Mesenchymal stem cell (in vitro differentiated cells and primary cell): ENCODE measurements around the gene CFAP299.

Experiments used
- DNase-seq: peaks from one replicate; pipeline ENCODE4 v3.0.0-alpha.2; 2013
- H2AFZ ChIP-seq: one replicate; pipeline ENCODE4 v1.6.1; 2013; ENCODE audit warnings: low read depth, mild to moderate bottlenecking, control low read depth, inconsistent platforms, low read length, moderate library complexity
- H2AK5ac ChIP-seq: 2 replicates; pipeline ENCODE4 v1.6.1; 2013; ENCODE audit warnings: low read length, moderate library complexity, mild to moderate bottlenecking, inconsistent platforms; ENCODE audit not compliant: severe bottlenecking
- H2BK120ac ChIP-seq: one replicate; pipeline ENCODE4 v1.6.1; 2013; ENCODE audit warnings: low read depth, mild to moderate bottlenecking, inconsistent platforms, low read length, moderate library complexity
- H2BK12ac ChIP-seq, 2 experiments: one replicate each; pipeline ENCODE4 v1.6.1; 2013; ENCODE audit warnings: inconsistent platforms in 2 of 2, low read length in 2 of 2, mild to moderate bottlenecking in 2 of 2, moderate library complexity in 2 of 2, control low read depth in 1 of 2
- H2BK15ac ChIP-seq: one replicate; pipeline ENCODE4 v1.6.1; 2013; ENCODE audit warnings: mild to moderate bottlenecking, low read depth, inconsistent platforms; ENCODE audit not compliant: poor library complexity, severe bottlenecking
- H2BK5ac ChIP-seq: 2 replicates; pipeline ENCODE4 v1.6.1; 2013; ENCODE audit warnings: low read depth, mild to moderate bottlenecking, low read length, control low read depth, inconsistent platforms; ENCODE audit not compliant: poor library complexity, severe bottlenecking
- H3K14ac ChIP-seq, 2 experiments: one replicate each; pipeline ENCODE4 v1.6.1; 2013; ENCODE audit warnings: inconsistent platforms in 2 of 2, low read length in 2 of 2, control low read depth in 1 of 2, mild to moderate bottlenecking in 1 of 2, moderate library complexity in 1 of 2
- H3K18ac ChIP-seq, 2 experiments: one replicate each; pipeline ENCODE4 v1.6.1; 2013; ENCODE audit warnings: inconsistent platforms in 2 of 2, low read length in 2 of 2, control low read depth in 1 of 2, low read depth in 1 of 2, mild to moderate bottlenecking in 1 of 2
- H3K23ac ChIP-seq, 2 experiments: one replicate each; pipeline ENCODE4 v1.6.1; 2013; ENCODE audit warnings: inconsistent platforms in 2 of 2, low read length in 2 of 2, mild to moderate bottlenecking in 2 of 2, moderate library complexity in 2 of 2, control low read depth in 1 of 2
- H3K27ac ChIP-seq: 2 replicates; pipeline ENCODE4 v1.5.1; 2013; ENCODE audit warnings: mild to moderate bottlenecking, moderate library complexity, low read length, control low read depth, inconsistent platforms; ENCODE audit not compliant: poor library complexity, severe bottlenecking
- H3K27me3 ChIP-seq, 2 experiments: 2 replicates each; pipeline versions ENCODE4 v1.6.1 to v1.7.0; 2013; ENCODE audit warnings: low read length in 2 of 2, mild to moderate bottlenecking in 2 of 2, moderate library complexity in 2 of 2, control low read depth in 1 of 2, inconsistent platforms in 1 of 2; ENCODE audit not compliant: control insufficient read depth in 1 of 2, insufficient read depth in 1 of 2
- H3K36me3 ChIP-seq, 2 experiments: 2 replicates each; pipeline versions ENCODE4 v1.6.1 to v1.7.0; 2013; ENCODE audit warnings: low read length in 2 of 2, control low read depth in 1 of 2, inconsistent platforms in 1 of 2, low read depth in 1 of 2, mild to moderate bottlenecking in 1 of 2; ENCODE audit not compliant: insufficient read depth in 2 of 2, control insufficient read depth in 1 of 2
- H3K4ac ChIP-seq, 2 experiments: one replicate each; pipeline ENCODE4 v1.6.1; 2013; ENCODE audit warnings: inconsistent platforms in 2 of 2, low read length in 2 of 2, mild to moderate bottlenecking in 2 of 2, moderate library complexity in 2 of 2, control low read depth in 1 of 2, low read depth in 1 of 2
- H3K4me1 ChIP-seq: 2 replicates; pipeline ENCODE4 v1.6.1; 2013; ENCODE audit warnings: low read depth, low read length, control low read depth; ENCODE audit not compliant: control insufficient read depth, insufficient read depth
- H3K4me2 ChIP-seq: 2 replicates; pipeline ENCODE4 v1.6.1; 2013; ENCODE audit warnings: low read length, mild to moderate bottlenecking, inconsistent platforms; ENCODE audit not compliant: poor library complexity, severe bottlenecking
- H3K4me3 ChIP-seq, 2 experiments: 2 replicates each; pipeline versions ENCODE4 v1.5.1 to v1.7.0; 2013; ENCODE audit warnings: low read length in 2 of 2, mild to moderate bottlenecking in 2 of 2, control low read depth in 1 of 2, low read depth in 1 of 2; ENCODE audit not compliant: insufficient read depth in 1 of 2
- H3K79me1 ChIP-seq: replicated peaks from 2 replicates; pipeline ENCODE4 v1.6.1; 2013; ENCODE audit warnings: mild to moderate bottlenecking, control low read depth, low read length, inconsistent platforms; ENCODE audit not compliant: poor library complexity, severe bottlenecking
- H3K9ac ChIP-seq: 2 replicates; pipeline ENCODE4 v1.7.0; 2013; ENCODE audit warnings: mild to moderate bottlenecking, low read length, moderate library complexity
- H3K9me3 ChIP-seq: 2 replicates; pipeline ENCODE4 v1.7.0; 2013; ENCODE audit warnings: mild to moderate bottlenecking, low read length; ENCODE audit not compliant: control insufficient read depth
- H4K8ac ChIP-seq: one replicate; pipeline ENCODE4 v1.6.1; 2013; ENCODE audit warnings: inconsistent platforms, mild to moderate bottlenecking, low read length, moderate library complexity
- H4K91ac ChIP-seq: one replicate; pipeline ENCODE4 v1.6.1; 2013; ENCODE audit warnings: mild to moderate bottlenecking, low read length, inconsistent platforms
- WGBS: methylation state at CpG from one replicate; pipeline ENCODE4 v1.1.7; 2013; ENCODE audit warnings: mixed read lengths; 5-methylcytosine and 5-hydroxymethylcytosine counted together

Gene CFAP299

GRCh38 chr4:80809039-80809729 lies 473.7 kb downstream of the CFAP299 start:
- no peak overlapping the region for H3K4me2 ChIP-seq
- no peak overlapping the region for H2BK12ac ChIP-seq
- H3K4me3 ChIP-seq, result no peak overlapping the region
- WGBS, result 57% methylated on average over 2 of the region's 2 CpGs
- H4K8ac ChIP-seq, result no peak overlapping the region
- no peak overlapping the region for H3K14ac ChIP-seq
- H3K18ac ChIP-seq, result no peak overlapping the region
- DNase-seq, result no peak
- no peak overlapping the region for H2AFZ ChIP-seq
- no peak overlapping the region for H3K23ac ChIP-seq
- peaks cover 3% of the 10 kb centered on the region for H3K4me1 ChIP-seq
- H2BK5ac ChIP-seq, result no peak overlapping the region
- no peak overlapping the region for H2BK15ac ChIP-seq
- H3K9ac ChIP-seq, result no peak overlapping the region
- H3K27ac ChIP-seq, result no peak overlapping the region
- no peak overlapping the region for H2BK120ac ChIP-seq
- no peak overlapping the region for H3K4ac ChIP-seq
- no peak overlapping the region for H4K91ac ChIP-seq
- no peaks in the 10 kb centered on the region for H3K27me3 ChIP-seq
- no peaks in the 10 kb centered on the region for H3K9me3 ChIP-seq
- H3K79me1 ChIP-seq, result no peaks in the 10 kb centered on the region
- H3K36me3 ChIP-seq, result no peaks in the 10 kb centered on the region
- H2AK5ac ChIP-seq, result no peak overlapping the region

- Histone ChIP-seq H3K36me3 (no peaks in the 10 kb centered on the region), H3K23ac (no peak overlapping the region), H2BK120ac (no peak overlapping the region), H2AFZ (no peak overlapping the region), H3K4ac (no peak overlapping the region), H2AK5ac (no peak overlapping the region), H3K4me1 (peaks cover 1% of the 10 kb centered on the region), H2BK5ac (no peak overlapping the region), H4K8ac (no peak overlapping the region), H3K14ac (no peak overlapping the region), H2BK12ac (no peak overlapping the region), H3K9ac (no peak overlapping the region), H3K4me2 (no peak overlapping the region), H3K79me1 (no peaks in the 10 kb centered on the region), H3K27me3 (no peaks in the 10 kb centered on the region), H2BK15ac (no peak overlapping the region), H3K9me3 (no peaks in the 10 kb centered on the region), H3K18ac (no peak overlapping the region), H4K91ac (no peak overlapping the region), H3K4me3 (no peak overlapping the region), H3K27ac (no peak overlapping the region)
- no peak for DNase-seq
- 53% methylated on average over 3 of the region's 3 CpGs for WGBS
Observed at GRCh38 chr4:80811406-80811805, 475.9 kb downstream of the CFAP299 start.

GRCh38 chr4:80812145-80812544 lies 476.6 kb downstream of the CFAP299 start:
- H3K4me2 ChIP-seq, result no peak overlapping the region
- no peak overlapping the region for H2BK15ac ChIP-seq
- H2AK5ac ChIP-seq, result no peak overlapping the region
- no peak overlapping the region for H4K8ac ChIP-seq
- H3K27ac ChIP-seq, result no peak overlapping the region
- H3K9me3 ChIP-seq, result no peaks in the 10 kb centered on the region
- H3K9ac ChIP-seq, result no peak overlapping the region
- no peak overlapping the region for H3K14ac ChIP-seq
- no peak overlapping the region for H3K18ac ChIP-seq
- no peaks in the 10 kb centered on the region for H3K4me1 ChIP-seq
- no peak for DNase-seq
- H3K23ac ChIP-seq, result no peak overlapping the region
- H3K4me3 ChIP-seq, result no peak overlapping the region
- no peak overlapping the region for H2BK12ac ChIP-seq
- no peak overlapping the region for H4K91ac ChIP-seq
- H2BK120ac ChIP-seq, result no peak overlapping the region
- no peaks in the 10 kb centered on the region for H3K27me3 ChIP-seq
- H2AFZ ChIP-seq, result no peak overlapping the region
- H3K79me1 ChIP-seq, result no peaks in the 10 kb centered on the region
- H3K36me3 ChIP-seq, result no peaks in the 10 kb centered on the region
- H2BK5ac ChIP-seq, result no peak overlapping the region
- no peak overlapping the region for H3K4ac ChIP-seq

GRCh38 chr4:80814266-80814665 lies 478.7 kb downstream of the CFAP299 start:
- H2BK12ac ChIP-seq, result no peak overlapping the region
- no peak overlapping the region for H3K14ac ChIP-seq
- WGBS, result 58% methylated on average over 2 of the region's 5 CpGs
- H3K36me3 ChIP-seq, result no peaks in the 10 kb centered on the region
- no peak overlapping the region for H3K4me3 ChIP-seq
- H2BK5ac ChIP-seq, result no peak overlapping the region
- no peak overlapping the region for H2BK120ac ChIP-seq
- no peaks in the 10 kb centered on the region for H3K9me3 ChIP-seq
- H2AFZ ChIP-seq, result no peak overlapping the region
- no peak overlapping the region for H3K4me2 ChIP-seq
- no peak overlapping the region for H3K4ac ChIP-seq
- no peak overlapping the region for H2BK15ac ChIP-seq
- no peak overlapping the region for H2AK5ac ChIP-seq
- no peak overlapping the region for H3K27ac ChIP-seq
- H3K9ac ChIP-seq, result no peak overlapping the region
- no peak overlapping the region for H4K91ac ChIP-seq
- no peak for DNase-seq
- no peaks in the 10 kb centered on the region for H3K4me1 ChIP-seq
- H3K18ac ChIP-seq, result no peak overlapping the region
- no peaks in the 10 kb centered on the region for H3K79me1 ChIP-seq
- no peaks in the 10 kb centered on the region for H3K27me3 ChIP-seq
- no peak overlapping the region for H3K23ac ChIP-seq
- no peak overlapping the region for H4K8ac ChIP-seq
